Central memory CD8-positive, alpha-beta T cell (primary cell): Measurements from ENCODE around the gene TES.
A peak's percentile ranks its signal among the peaks of the same experiment; 100 is the strongest.
"Not testable (repeated sequence)": the region's sequence is repeated elsewhere in the genome, so short reads cannot be mapped to it uniquely, and the experiment has no call there.

Experiments used
- ATAC-seq: fragments of 150-1000 bp; cut with Tn5 transposase; replicated peaks from 2 replicates; pipeline ENCODE4 v1.10.0; 2022; ENCODE audit warnings: mild to moderate bottlenecking, moderate FRiP score, moderate number of reproducible peaks; ENCODE audit not compliant: poor library complexity, severe bottlenecking; ENCODE audit errors: extremely low read depth
- DNase-seq, 2 donors: peaks; one replicate each; pipeline ENCODE4 v3.0.0; 2021; ENCODE audit warnings: low spot score in 2 of 2
- H3K27ac Mint-ChIP-seq: one replicate; pipeline ENCODE4 v1.8.0; 2022; ENCODE audit warnings: low read depth, mild to moderate bottlenecking, moderate library complexity, mixed read lengths
- H3K27me3 Mint-ChIP-seq: one replicate; pipeline ENCODE4 v1.8.0; 2022; ENCODE audit warnings: mixed read lengths
- H3K36me3 Mint-ChIP-seq: one replicate; pipeline ENCODE4 v1.8.0; 2022; ENCODE audit warnings: mild to moderate bottlenecking, moderate library complexity, mixed read lengths; ENCODE audit not compliant: insufficient read depth
- H3K4me1 Mint-ChIP-seq: one replicate; pipeline ENCODE4 v1.8.0; 2022; ENCODE audit warnings: mixed read lengths
- H3K4me3 Mint-ChIP-seq: one replicate; pipeline ENCODE4 v1.8.0; 2022; ENCODE audit warnings: mild to moderate bottlenecking, moderate library complexity, mixed read lengths
- H3K9me3 Mint-ChIP-seq: one replicate; pipeline ENCODE4 v1.8.0; 2022; ENCODE audit warnings: mixed read lengths

Gene TES

DNA sequence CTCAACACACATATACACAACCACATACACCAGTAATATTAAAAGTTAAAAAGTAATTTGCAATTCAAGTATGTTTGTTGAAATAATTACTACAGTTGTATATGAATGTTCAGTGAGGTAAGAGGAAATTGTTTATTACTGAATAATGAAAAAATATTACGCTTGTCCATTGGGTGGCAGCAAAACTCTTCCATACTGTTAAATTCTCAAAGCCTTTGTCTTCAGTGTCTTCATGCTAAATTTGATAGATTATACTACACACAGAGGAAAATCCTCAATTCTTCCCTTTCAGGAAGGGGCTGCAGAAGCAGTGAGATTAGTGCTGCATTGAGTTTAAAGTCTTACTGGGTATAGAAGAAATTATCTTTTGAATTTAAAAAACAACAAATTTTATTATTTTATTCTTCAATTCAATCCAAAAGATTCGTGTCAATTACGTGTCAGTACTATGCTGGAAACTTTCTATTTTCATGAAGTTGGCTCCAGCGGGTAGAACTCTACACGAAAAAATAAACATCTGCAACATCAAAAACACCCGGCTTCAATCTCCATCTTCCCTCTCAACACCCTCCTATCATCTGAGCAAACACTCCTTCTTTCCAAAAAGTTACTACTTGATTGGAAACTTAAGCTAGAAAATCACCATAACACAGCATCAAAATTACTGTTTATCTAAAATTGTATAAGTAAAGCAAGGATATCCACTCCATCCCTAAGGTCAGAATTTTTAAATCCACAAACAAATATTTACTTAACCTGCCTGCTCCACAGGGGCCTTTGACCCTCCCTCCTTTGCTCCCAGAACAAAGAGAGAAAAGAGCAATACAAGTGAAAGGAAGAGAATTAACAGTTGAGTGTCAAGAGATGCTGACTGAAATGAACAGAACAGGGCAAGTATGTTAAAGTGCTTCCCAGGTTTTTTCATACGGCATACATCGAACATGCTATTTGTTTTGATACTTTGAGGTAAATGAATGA, 37.0 kb upstream of the TES start:
- Mint-ChIP-seq H3K9me3 (no peaks in the 10 kb centered on the region), H3K4me1 (no peaks in the 10 kb centered on the region), H3K4me3 (no peak overlapping the region), H3K27ac (no peak overlapping the region), H3K27me3 (peaks cover 11% of the 10 kb centered on the region), H3K36me3 (no peaks in the 10 kb centered on the region)
- ATAC-seq (peak; percentile 36), DNase-seq (no peak)

DNA sequence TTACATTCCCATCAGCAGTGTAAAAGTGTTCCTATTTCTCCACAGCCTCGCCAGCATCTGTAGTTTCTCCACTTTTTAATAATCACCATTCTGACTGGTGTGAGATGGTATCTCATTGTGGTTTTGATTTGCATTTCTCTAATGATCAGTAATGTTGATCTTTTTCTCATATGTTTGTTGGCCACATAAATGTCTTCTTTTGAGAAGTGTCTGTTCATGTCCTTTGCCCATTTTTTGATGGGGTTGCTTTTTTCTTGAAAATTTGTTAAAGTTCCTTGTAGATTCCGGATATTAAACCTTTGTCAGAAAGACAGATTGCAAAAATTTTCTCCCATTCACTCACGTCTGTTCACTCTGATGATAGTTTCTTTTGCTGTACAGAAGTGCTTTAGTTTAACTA, 35.2 kb upstream of the TES start:
- H3K36me3 Mint-ChIP-seq, H3K4me3 Mint-ChIP-seq, DNase-seq, ATAC-seq, H3K9me3 Mint-ChIP-seq, H3K4me1 Mint-ChIP-seq, H3K27ac Mint-ChIP-seq: not testable (repeated sequence)
- H3K27me3 Mint-ChIP-seq = peaks cover 11% of the 10 kb centered on the region

DNA sequence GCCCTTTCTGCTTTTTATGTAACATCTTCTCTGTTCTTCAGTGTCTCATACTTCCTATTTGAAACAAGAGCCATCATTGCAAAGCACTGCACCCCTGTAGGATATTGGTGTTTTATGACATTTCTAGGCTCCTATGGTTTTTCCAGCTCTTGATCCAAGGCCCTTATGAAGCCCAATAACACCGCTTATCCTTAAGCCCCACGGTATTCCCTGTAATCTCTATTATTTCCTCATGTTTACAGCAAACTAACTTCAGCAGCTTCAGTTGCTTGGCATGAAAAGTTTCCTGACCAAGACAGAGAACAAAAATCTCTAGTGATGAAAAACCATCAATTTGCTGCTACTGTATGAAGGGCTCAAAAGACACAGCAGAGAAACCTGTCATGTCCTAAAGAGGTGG, 34.1 kb upstream of the TES start:
- H3K4me3 Mint-ChIP-seq = no peak overlapping the region
- no peak for ATAC-seq

DNA sequence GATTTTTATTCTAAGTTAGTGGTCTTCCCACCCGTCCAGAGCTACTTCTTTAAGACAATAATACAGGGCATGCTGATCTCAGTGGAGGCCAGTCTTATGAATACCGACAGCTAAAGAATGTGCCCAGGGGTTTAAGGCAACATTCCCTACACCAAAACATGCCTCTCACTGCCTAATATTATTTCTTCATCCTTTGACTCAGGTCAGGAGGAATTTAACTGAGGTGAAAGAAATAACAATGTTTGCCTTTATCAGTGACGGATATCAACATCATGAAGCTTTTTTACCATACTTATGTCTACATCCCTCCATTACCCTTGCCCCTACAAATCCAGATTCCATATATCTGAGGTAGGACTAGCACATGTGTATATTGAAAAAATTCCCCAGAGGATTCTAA, 33.3 kb upstream of the TES start:
- ATAC-seq = no peak
- peaks cover 1% of the 10 kb centered on the region for H3K27me3 Mint-ChIP-seq
- no peaks in the 10 kb centered on the region for H3K36me3 Mint-ChIP-seq
- no peak overlapping the region for H3K4me3 Mint-ChIP-seq
- peaks cover 7% of the 10 kb centered on the region for H3K4me1 Mint-ChIP-seq
- no peaks in the 10 kb centered on the region for H3K9me3 Mint-ChIP-seq
- no peak for DNase-seq
- H3K27ac Mint-ChIP-seq = no peak overlapping the region

More for the DNA sequence above, 34.1 kb upstream of the TES start:
- Mint-ChIP-seq H3K36me3 (no peaks in the 10 kb centered on the region), H3K27ac (no peak overlapping the region), H3K4me1 (peaks cover 7% of the 10 kb centered on the region), H3K9me3 (no peaks in the 10 kb centered on the region), H3K27me3 (peaks cover 9% of the 10 kb centered on the region)
- DNase-seq = no peak

DNA sequence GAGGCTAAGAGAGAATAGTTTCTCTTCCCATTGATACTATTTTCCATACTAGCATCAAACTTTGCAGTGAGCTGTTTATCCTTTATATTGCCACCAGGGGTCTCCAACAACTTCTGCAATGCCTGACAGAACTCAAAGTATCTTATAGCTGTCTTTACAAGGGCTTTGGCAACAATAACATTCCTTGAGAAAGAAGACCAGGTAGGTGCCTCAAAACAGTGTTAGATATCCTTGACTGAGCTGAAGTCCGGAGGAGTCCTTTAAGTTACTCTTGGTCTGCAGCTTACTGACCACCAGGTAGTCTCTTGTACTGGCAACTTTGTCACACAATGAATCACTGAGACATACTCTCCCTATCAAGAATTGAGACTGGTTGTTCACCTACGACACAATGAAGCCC, 30.0 kb upstream of the TES start:
- Mint-ChIP-seq H3K27ac (no peak overlapping the region), H3K4me3 (no peak overlapping the region), H3K4me1 (peaks cover 7% of the 10 kb centered on the region), H3K36me3 (no peaks in the 10 kb centered on the region), H3K27me3 (no peaks in the 10 kb centered on the region), H3K9me3 (no peaks in the 10 kb centered on the region)
- DNase-seq (peak in 1 of 2 donors; percentile 29), ATAC-seq (peak; percentile 46)

DNA sequence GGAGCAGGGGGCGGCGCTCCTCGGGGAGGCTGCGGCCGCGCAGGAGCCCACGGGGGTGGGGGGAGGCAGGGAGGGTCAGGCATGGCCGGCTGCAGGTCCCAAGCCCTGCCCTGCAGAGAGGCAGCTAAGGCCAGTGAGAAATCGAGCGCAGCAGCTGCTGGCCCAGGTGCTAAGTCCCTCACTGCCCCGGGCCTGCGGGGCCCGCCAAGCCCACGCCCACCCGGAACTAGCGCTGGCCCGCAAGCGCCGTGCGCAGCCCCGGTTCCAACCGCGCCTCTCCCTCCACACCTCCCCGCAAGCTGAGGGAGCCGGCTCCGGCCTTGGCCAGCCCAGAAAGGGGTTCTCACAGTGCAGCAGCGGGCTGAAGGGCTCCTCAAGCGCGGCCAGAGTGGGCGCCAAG, 28.3 kb upstream of the TES start:
- Mint-ChIP-seq H3K27me3 (no peaks in the 10 kb centered on the region), H3K9me3 (no peaks in the 10 kb centered on the region), H3K4me1 (peaks cover 7% of the 10 kb centered on the region), H3K27ac (no peak overlapping the region), H3K36me3 (no peaks in the 10 kb centered on the region), H3K4me3 (no peak overlapping the region)
- DNase-seq (no peak), ATAC-seq (no peak)

DNA sequence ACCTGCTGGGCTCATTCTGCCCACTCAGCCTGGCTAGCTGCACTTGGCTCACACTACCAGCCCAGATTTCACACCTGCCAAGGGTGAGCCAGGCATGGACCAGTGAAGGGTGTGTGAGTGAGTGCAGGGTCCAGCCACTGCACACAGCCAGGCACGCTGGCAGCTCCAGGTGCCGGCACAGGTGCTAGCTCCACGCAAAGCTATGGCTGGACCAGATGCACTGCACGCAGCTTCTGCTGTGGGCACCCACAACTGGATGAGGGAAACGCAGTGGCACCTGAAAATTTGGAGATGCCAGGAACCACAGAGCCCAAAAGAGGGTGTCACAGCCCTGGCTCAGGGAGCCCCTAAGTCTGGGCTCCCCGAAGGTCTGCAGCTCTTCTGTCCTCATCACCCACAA, 24.9 kb upstream of the TES start:
- Mint-ChIP-seq H3K27me3 (no peaks in the 10 kb centered on the region), H3K27ac (no peak overlapping the region), H3K36me3 (no peaks in the 10 kb centered on the region), H3K9me3 (no peaks in the 10 kb centered on the region), H3K4me1 (peaks cover 1% of the 10 kb centered on the region), H3K4me3 (no peak overlapping the region)
- ATAC-seq = no peak
- DNase-seq = no peak

DNA sequence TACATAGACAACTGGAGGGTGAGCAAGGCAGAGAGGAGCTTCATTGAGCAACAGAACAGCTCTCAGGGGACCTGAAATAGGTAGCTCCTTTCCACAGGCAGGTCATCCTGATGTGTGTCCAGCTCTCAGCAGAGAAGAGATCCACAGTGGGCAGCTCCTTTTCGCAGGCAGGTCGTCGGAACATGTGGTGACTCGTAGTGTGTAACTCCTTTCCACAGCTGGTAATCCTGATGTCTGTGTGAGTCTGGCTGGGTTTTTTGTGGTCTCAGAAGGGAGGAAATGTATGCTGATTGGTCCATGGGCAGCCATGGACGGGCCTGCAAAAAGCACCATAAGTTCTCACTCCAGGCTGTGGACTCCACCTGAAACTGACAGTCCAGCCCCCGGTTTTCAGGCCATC, 24.4 kb upstream of the TES start:
- no peaks in the 10 kb centered on the region for H3K36me3 Mint-ChIP-seq
- ATAC-seq (no peak), DNase-seq (no peak)
- no peak overlapping the region for H3K27ac Mint-ChIP-seq
- H3K4me3 Mint-ChIP-seq = no peak overlapping the region
- H3K27me3 Mint-ChIP-seq = no peaks in the 10 kb centered on the region
- no peaks in the 10 kb centered on the region for H3K4me1 Mint-ChIP-seq
- H3K9me3 Mint-ChIP-seq = no peaks in the 10 kb centered on the region

DNA sequence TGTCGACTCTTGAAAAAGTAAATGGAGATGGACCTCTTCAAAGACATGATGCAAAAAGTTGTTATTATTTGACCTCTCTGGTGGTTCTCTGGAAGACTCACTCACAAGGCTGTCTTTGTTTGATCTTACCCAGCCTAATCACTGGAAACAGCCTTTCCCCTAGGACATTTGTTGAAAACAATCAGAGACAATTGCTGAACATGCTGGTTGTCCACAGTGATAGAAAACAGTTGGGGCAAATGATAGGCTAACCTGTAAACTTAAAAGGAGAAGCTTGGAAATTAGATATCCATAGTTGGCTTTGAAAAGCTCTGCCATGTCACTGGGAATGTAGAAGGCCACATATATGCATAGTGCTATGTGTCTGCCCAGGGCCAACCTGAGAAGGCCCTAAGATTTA, 22.9 kb upstream of the TES start:
- H3K27ac Mint-ChIP-seq = no peak overlapping the region
- H3K4me1 Mint-ChIP-seq = no peaks in the 10 kb centered on the region
- DNase-seq (no peak), ATAC-seq (no peak)
- no peaks in the 10 kb centered on the region for H3K9me3 Mint-ChIP-seq
- no peak overlapping the region for H3K4me3 Mint-ChIP-seq
- no peaks in the 10 kb centered on the region for H3K27me3 Mint-ChIP-seq
- H3K36me3 Mint-ChIP-seq = no peaks in the 10 kb centered on the region

DNA sequence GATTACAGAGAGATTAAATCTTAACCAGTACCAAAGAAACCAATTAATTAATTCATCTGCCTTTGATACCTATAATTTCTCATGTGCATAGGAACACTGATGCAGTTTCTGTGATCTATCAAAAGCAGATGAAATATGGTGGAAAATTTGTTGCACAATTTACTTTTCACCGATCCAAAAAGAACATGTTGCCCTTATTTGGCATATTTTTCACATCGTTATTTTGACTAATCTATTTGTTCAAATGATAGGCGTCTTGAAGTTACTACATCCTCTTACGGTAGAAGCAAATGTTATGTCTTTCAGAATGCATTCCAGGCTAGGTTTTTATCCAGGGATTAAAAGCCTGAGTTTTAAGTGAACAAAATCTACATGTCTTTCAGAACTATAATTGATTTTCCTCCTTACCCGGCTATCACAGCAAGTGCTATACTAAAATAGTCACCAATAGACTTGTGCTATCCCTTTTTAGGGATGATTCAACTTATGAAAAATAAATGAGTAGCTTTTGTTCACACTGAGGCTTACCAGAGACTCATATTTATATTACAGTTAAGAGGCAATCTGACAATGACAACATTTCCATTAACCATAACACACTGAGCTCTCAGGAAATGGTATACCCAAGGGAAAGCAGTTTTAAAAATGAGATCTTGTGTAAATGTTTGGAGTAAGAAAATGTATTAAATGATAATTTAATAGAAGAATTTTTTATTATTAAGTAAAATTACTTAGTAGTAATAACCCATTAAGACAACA, 16.8 kb upstream of the TES start:
- no peak overlapping the region for H3K27ac Mint-ChIP-seq
- no peaks in the 10 kb centered on the region for H3K27me3 Mint-ChIP-seq
- no peaks in the 10 kb centered on the region for H3K36me3 Mint-ChIP-seq
- H3K9me3 Mint-ChIP-seq = no peaks in the 10 kb centered on the region
- ATAC-seq (no peak), DNase-seq (no peak)
- H3K4me3 Mint-ChIP-seq = no peak overlapping the region
- H3K4me1 Mint-ChIP-seq = no peaks in the 10 kb centered on the region

DNA sequence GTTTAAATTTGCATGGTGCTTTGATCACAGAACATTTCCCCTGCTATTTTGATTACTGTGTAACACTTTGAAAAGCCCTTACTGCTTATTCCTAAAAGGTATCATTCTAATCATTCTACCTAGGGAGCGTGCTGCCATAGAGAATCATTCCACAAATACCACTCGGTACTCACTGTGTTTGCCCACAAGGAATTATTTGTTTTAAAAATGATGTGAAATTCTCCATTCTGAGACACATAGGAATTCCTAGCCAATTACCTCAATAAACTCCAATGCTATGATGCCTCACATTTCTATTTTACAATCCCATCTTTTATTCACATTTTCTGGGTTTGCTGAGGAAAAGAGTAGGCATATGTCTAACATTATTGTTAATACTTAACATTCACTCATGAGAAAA, 16.2 kb upstream of the TES start:
- DNase-seq (no peak), ATAC-seq (no peak)
- no peaks in the 10 kb centered on the region for H3K9me3 Mint-ChIP-seq
- no peaks in the 10 kb centered on the region for H3K27me3 Mint-ChIP-seq
- no peaks in the 10 kb centered on the region for H3K36me3 Mint-ChIP-seq
- no peaks in the 10 kb centered on the region for H3K4me1 Mint-ChIP-seq
- no peak overlapping the region for H3K27ac Mint-ChIP-seq
- no peak overlapping the region for H3K4me3 Mint-ChIP-seq

DNA sequence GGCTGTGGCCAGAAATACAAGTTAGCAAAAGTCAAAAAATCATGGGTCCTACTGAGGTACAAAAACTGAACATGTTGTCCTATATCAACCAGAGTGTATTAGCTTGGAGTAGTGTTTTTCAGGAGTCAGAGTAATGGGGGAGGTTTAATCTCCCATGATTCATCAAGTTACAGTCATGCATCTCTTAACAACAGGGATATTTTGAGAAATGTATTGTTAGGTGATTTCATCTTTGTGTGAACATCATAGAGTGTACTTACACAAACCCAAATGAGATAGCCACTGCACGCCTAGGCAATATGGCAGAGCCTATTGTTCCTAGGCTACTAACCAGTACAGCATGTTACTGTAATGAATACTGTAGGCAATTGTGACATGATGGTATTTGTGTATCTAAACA, 14.9 kb upstream of the TES start:
- Mint-ChIP-seq H3K9me3 (no peaks in the 10 kb centered on the region), H3K36me3 (no peaks in the 10 kb centered on the region), H3K4me1 (no peaks in the 10 kb centered on the region), H3K27me3 (no peaks in the 10 kb centered on the region), H3K4me3 (no peak overlapping the region), H3K27ac (no peak overlapping the region)
- DNase-seq = no peak
- no peak for ATAC-seq

DNA sequence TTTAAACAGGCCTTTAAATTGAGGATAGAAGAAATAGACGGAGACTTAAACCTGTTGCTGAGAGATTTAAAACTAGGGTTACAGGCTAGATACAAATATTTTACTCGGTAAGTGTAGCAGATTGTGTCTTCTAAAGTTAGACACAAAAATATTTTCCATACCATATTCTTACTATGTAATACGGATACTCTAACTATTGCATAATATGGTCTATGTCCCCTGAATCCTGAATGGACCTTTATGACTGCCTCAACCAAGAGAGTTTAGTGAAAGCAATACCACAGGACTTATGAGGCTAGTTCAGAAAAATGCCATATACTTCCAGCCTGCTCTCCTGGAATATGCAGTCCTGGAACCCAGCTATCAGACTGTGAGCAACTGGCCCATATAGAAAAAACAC, 13.4 kb upstream of the TES start:
- H3K4me3 Mint-ChIP-seq = no peak overlapping the region
- no peaks in the 10 kb centered on the region for H3K27me3 Mint-ChIP-seq
- ATAC-seq (no peak), DNase-seq (no peak)
- no peak overlapping the region for H3K27ac Mint-ChIP-seq
- H3K9me3 Mint-ChIP-seq = no peaks in the 10 kb centered on the region
- H3K36me3 Mint-ChIP-seq = no peaks in the 10 kb centered on the region
- no peaks in the 10 kb centered on the region for H3K4me1 Mint-ChIP-seq
